Stomach smooth muscle (tissue), 2 donors: ENCODE results near the gene TBXAS1.
"Not testable (repeated sequence)": the region's sequence is repeated elsewhere in the genome, so short reads cannot be mapped to it uniquely, and the experiment has no call there.

Experiments
- H3K27ac ChIP-seq: one replicate; pipeline ENCODE4 v1.7.0; 2013; ENCODE audit warnings: mild to moderate bottlenecking, low read length, inconsistent platforms
- H3K27me3 ChIP-seq, 2 donors: one replicate each; pipeline ENCODE4 v1.7.0; 2013; ENCODE audit warnings: low read length in 2 of 2; ENCODE audit not compliant: insufficient read depth in 2 of 2, control insufficient read depth in 1 of 2
- H3K36me3 ChIP-seq, 2 donors: one replicate each; pipeline ENCODE4 v1.7.0; 2013; ENCODE audit warnings: low read length in 2 of 2; ENCODE audit not compliant: control insufficient read depth in 2 of 2, insufficient read depth in 2 of 2
- H3K4me1 ChIP-seq: one replicate; pipeline ENCODE4 v1.7.0; 2013; ENCODE audit warnings: low read length; ENCODE audit not compliant: control insufficient read depth, insufficient read depth
- H3K4me3 ChIP-seq, 2 donors: one replicate each; pipeline ENCODE4 v1.7.0; 2013; ENCODE audit warnings: low read length in 2 of 2
- H3K9ac ChIP-seq, 2 donors: one replicate each; pipeline ENCODE4 v1.7.0; 2013; ENCODE audit warnings: low read length in 2 of 2, mild to moderate bottlenecking in 1 of 2
- H3K9me3 ChIP-seq, 2 donors: one replicate each; pipeline ENCODE4 v1.7.0; 2013; ENCODE audit warnings: low read length in 2 of 2; ENCODE audit not compliant: control insufficient read depth in 2 of 2
- donor health status: healthy.
- donor health status: Pancreatic carcinoma.

Gene TBXAS1

DNA sequence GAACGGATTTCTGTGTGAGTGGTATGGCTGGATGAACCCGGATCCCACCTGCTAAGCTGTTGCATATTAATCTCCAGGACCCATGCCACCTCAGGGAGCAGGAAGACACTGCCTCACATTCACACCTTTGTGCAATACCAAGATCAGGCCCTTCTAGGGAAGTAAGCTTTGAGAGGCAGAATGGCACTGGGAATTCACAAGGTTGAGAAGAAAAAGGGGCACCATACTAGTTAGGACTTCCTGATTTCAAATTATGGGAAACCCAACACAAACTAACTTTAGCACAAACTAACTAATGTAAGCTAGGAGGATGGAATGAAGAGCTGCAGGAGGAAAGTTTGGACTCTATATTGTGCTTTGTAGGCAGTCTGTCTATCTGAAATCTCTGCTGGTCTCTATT is 71.3 kb downstream of the TBXAS1 start:
- Histone ChIP-seq H3K4me3 (no peak overlapping the region), H3K9me3 (peaks cover 0 to 4% of the 10 kb centered on the region in 2 donors), H3K4me1 (no peaks in the 10 kb centered on the region), H3K36me3 (no peaks in the 10 kb centered on the region), H3K27me3 (no peaks in the 10 kb centered on the region), H3K27ac (no peak overlapping the region), H3K9ac (no peak overlapping the region)

GRCh38 chr7:139901056-139901795 is 72.2 kb downstream of the TBXAS1 start:
- H3K36me3 ChIP-seq, result no peaks in the 10 kb centered on the region
- no peaks in the 10 kb centered on the region for H3K4me1 ChIP-seq
- H3K9ac ChIP-seq, result no peak overlapping the region
- H3K4me3 ChIP-seq, result no peak overlapping the region
- H3K9me3 ChIP-seq, result peaks cover 0 to 4% of the 10 kb centered on the region in 2 donors
- no peak overlapping the region for H3K27ac ChIP-seq
- H3K27me3 ChIP-seq, result no peaks in the 10 kb centered on the region

- Histone ChIP-seq H3K27ac (no peak overlapping the region), H3K9ac (no peak overlapping the region), H3K36me3 (no peaks in the 10 kb centered on the region), H3K4me1 (no peaks in the 10 kb centered on the region), H3K9me3 (peaks cover 0 to 7% of the 10 kb centered on the region in 2 donors), H3K4me3 (no peak overlapping the region), H3K27me3 (no peaks in the 10 kb centered on the region)
Measured at GRCh38 chr7:139901901-139902300, 72.8 kb downstream of the TBXAS1 start.

GRCh38 chr7:139902436-139903102 is 73.5 kb downstream of the TBXAS1 start:
- no peak overlapping the region for H3K9ac ChIP-seq
- no peaks in the 10 kb centered on the region for H3K27me3 ChIP-seq
- no peaks in the 10 kb centered on the region for H3K4me1 ChIP-seq
- no peak overlapping the region for H3K27ac ChIP-seq
- H3K36me3 ChIP-seq, result no peaks in the 10 kb centered on the region
- peaks cover 0 to 9% of the 10 kb centered on the region in 2 donors for H3K9me3 ChIP-seq
- no peak overlapping the region for H3K4me3 ChIP-seq

GRCh38 chr7:139903103-139903477 is 74.0 kb downstream of the TBXAS1 start:
- H3K4me1 ChIP-seq, H3K27me3 ChIP-seq, H3K9ac ChIP-seq, H3K4me3 ChIP-seq, H3K36me3 ChIP-seq, H3K27ac ChIP-seq, H3K9me3 ChIP-seq: not testable (repeated sequence)

DNA sequence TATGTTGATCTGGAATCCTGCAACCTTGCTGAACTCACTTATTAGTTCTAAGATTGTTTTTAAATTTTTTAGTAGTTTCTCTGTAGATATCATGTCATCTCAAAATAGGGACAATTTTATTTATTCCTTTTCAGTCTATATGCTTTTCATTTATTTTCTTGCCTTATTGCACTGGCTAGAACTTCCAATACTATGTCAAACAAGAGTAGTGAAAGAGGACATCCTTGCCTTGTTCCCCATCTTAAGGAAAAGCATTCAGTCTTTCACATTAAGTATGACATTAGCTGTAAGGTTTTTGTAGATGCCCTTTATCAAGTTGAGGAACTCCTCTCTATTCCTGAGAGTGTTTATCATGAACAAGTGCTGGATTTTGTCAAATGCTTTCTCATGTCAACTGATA is 77.8 kb downstream of the TBXAS1 start:
- H3K9me3 ChIP-seq, result peaks cover 0 to 9% of the 10 kb centered on the region in 2 donors
- H3K36me3 ChIP-seq, result no peaks in the 10 kb centered on the region
- no peaks in the 10 kb centered on the region for H3K4me1 ChIP-seq
- no peak overlapping the region for H3K4me3 ChIP-seq
- H3K27ac ChIP-seq, result no peak overlapping the region
- H3K9ac ChIP-seq, result no peak overlapping the region
- no peaks in the 10 kb centered on the region for H3K27me3 ChIP-seq

DNA sequence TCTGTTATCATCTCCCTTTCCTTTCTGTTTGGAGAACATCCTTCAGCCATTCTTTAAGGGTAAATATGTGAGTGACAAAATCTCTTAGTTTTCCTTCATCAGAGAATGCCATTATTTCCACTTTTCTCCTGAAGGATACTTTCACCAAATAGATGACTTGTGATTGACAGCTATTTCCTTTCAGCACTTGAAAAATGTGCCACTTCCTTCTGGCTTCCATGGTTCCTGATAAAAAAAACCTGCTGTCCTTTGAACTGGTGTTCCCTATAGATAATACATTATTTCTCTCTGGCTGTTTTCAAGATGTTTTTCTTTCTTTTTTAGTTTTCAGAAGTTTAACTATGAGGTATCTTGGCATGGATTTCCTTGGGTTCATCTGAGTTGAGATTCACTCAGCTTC is 79.7 kb downstream of the TBXAS1 start:
- H3K4me1 ChIP-seq, result no peaks in the 10 kb centered on the region
- no peaks in the 10 kb centered on the region for H3K27me3 ChIP-seq
- H3K27ac ChIP-seq, result no peak overlapping the region
- H3K9ac ChIP-seq, result no peak overlapping the region
- H3K4me3 ChIP-seq, result no peak overlapping the region
- H3K36me3 ChIP-seq, result no peaks in the 10 kb centered on the region
- peaks cover 0 to 5% of the 10 kb centered on the region in 2 donors for H3K9me3 ChIP-seq

- no peaks in the 10 kb centered on the region for H3K27me3 ChIP-seq
- peaks cover 0 to 5% of the 10 kb centered on the region in 2 donors for H3K9me3 ChIP-seq
Measured at GRCh38 chr7:139909379-139910050, 80.5 kb downstream of the TBXAS1 start.

DNA sequence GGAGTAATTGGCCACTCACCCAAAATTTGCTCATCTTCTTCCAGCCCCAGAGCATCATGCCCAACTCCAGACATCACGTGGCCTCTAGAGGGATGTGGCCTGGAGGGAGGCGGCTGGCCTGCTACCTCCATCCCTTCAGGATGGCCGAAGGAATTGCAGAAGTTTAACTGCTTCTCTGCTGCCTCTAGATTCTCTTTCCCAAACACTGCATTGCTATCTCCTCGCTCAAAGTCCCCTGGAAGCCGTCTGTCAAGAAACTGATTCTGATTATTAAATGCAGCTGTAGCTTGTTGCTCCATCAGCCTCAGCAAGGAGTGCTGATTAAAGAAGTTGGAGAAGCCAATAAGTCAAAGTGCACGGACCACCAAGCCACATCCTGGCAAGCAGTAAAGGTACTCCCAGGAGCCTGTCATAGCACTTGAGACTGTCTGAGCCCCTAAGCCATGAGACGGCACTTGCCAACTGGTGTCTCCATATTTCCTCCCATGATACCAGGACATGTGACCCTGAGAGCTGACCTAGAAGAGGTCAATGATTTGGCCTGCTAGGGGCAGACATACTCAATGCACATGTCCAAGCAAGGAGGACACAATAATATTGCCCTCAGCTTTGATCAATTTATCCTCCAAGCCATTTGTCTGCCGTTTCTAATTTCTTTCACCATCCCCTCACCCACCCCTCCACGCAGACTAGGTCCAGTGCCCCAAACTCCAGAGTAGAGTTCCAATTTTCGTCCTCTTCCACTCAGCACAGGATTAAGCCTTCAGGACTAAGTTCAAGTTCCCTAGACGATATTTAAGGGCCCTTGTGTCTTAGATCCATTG is 84.2 kb downstream of the TBXAS1 start:
- H3K4me1 ChIP-seq, result peaks cover 2% of the 10 kb centered on the region
- no peaks in the 10 kb centered on the region for H3K9me3 ChIP-seq
- H3K9ac ChIP-seq, result no peak overlapping the region
- H3K4me3 ChIP-seq, result no peak overlapping the region
- H3K27ac ChIP-seq, result no peak overlapping the region
- no peaks in the 10 kb centered on the region for H3K27me3 ChIP-seq
- no peaks in the 10 kb centered on the region for H3K36me3 ChIP-seq

More at GRCh38 chr7:139909379-139910050, 80.5 kb downstream of the TBXAS1 start:
- H3K36me3 ChIP-seq, result no peaks in the 10 kb centered on the region
- H3K4me3 ChIP-seq, result no peak overlapping the region
- no peaks in the 10 kb centered on the region for H3K4me1 ChIP-seq
- H3K9ac ChIP-seq, result no peak overlapping the region
- H3K27ac ChIP-seq, result no peak overlapping the region

DNA sequence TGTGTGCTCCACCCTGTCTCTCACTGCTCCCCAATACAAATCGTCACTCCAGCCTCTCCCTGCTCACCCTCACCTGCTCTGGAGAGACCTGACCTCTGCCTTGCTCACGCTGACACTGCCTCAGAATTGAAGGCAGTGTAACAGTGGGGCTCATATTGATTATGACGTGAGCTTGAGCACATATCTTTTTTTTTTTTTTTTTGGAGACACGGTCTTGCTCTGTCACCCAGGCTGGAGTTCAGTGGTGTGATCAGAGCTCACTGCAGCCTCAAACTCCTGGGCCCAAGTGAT is 84.7 kb downstream of the TBXAS1 start:
- Histone ChIP-seq H3K36me3 (no peaks in the 10 kb centered on the region), H3K4me3 (no peak overlapping the region), H3K27ac (no peak overlapping the region), H3K9ac (no peak overlapping the region), H3K4me1 (peaks cover 7% of the 10 kb centered on the region), H3K27me3 (no peaks in the 10 kb centered on the region), H3K9me3 (no peaks in the 10 kb centered on the region)
